HG03060 (cell line): Measurements from ENCODE around the gene SPATA32.
"Not testable (repeated sequence)": the region's sequence is repeated elsewhere in the genome, so short reads cannot be mapped to it uniquely, and the experiment has no call there.

Experiments used
- ATAC-seq: cut with Tn5 transposase; IDR thresholded peaks from one replicate; pipeline ENCODE4 v1.9.1; 2021; ENCODE audit warnings: low read depth, moderate number of reproducible peaks; ENCODE audit not compliant: unreplicated experiment

Gene SPATA32

GRCh38 chr17:45274033-45274432, 12.1 kb upstream of the SPATA32 start:
- ATAC-seq = no peak

GRCh38 chr17:45273551-45273957, 11.7 kb upstream of the SPATA32 start:
- no peak for ATAC-seq

GRCh38 chr17:45271603-45272002, 9.7 kb upstream of the SPATA32 start:
- ATAC-seq = no peak

GRCh38 chr17:45270828-45271418, 9.0 kb upstream of the SPATA32 start:
- no peak for ATAC-seq

- ATAC-seq = no peak
These were observed 8.0 kb upstream of the SPATA32 start for GRCh38 chr17:45269912-45270311.

- ATAC-seq = no peak
These were observed 5.7 kb upstream of the SPATA32 start for GRCh38 chr17:45267436-45268055.

GRCh38 chr17:45266372-45266926, 4.6 kb upstream of the SPATA32 start:
- no peak for ATAC-seq

- no peak for ATAC-seq
These were observed 3.9 kb upstream of the SPATA32 start for GRCh38 chr17:45265821-45266220.

- no peak for ATAC-seq
These were observed 3.1 kb upstream of the SPATA32 start for GRCh38 chr17:45264988-45265387.

GRCh38 chr17:45264430-45264829, 2.5 kb upstream of the SPATA32 start:
- no peak for ATAC-seq

GRCh38 chr17:45263477-45263860, 1.6 kb upstream of the SPATA32 start:
- no peak for ATAC-seq

- ATAC-seq = no peak
These were observed 902 bp upstream of the SPATA32 start for GRCh38 chr17:45262516-45263476.

- no peak for ATAC-seq
These were observed 1.6 kb downstream of the SPATA32 start for GRCh38 chr17:45260204-45260783.

- ATAC-seq = no peak
These were observed 2.9 kb downstream of the SPATA32 start for GRCh38 chr17:45258981-45259380.

GRCh38 chr17:45257115-45257514, 4.8 kb downstream of the SPATA32 start:
- ATAC-seq = no peak

- ATAC-seq = no peak
These were observed 5.6 kb downstream of the SPATA32 start for GRCh38 chr17:45256114-45256966.

- no peak for ATAC-seq
These were observed 6.5 kb downstream of the SPATA32 start for GRCh38 chr17:45255358-45255757.

GRCh38 chr17:45253879-45254278, 8.0 kb downstream of the SPATA32 start:
- no peak for ATAC-seq

GRCh38 chr17:45253237-45253636, 8.7 kb downstream of the SPATA32 start:
- not testable (repeated sequence) for ATAC-seq

- no peak for ATAC-seq
These were observed 10.0 kb downstream of the SPATA32 start for GRCh38 chr17:45251931-45252330.
